Left lobe of liver (tissue), 2 donors: Measurements from ENCODE around the gene CCDC73. TPM values are rescaled to one million over a fixed set of nuclear protein-coding genes. Genes with fewer than 3 reads are reported as not detected.

Experiments used
- ATAC-seq: fragments of 200-7000 bp; cut with Tn5 transposase; one replicate; pipeline ENCODE4 v1.9.1; 2020; ENCODE audit warnings: mild to moderate bottlenecking, moderate library complexity
- DNase-seq: peaks from one replicate; pipeline ENCODE4 v3.0.0-alpha.2; 2020; ENCODE audit warnings: low spot score
- total RNA-seq: library from RNA; stranded (reverse); gene quantifications from one replicate; pipeline ENCODE4 v1.2.1, GENCODE V29; 2021
- donor health status: DM: no; HTN: no; CAD: no; lungs with moderate emphysema.
- donor health status: DM: no; HTN: yes; CAD: no.

CCDC73 gene
- total RNA-seq, 1 donor from 2014 or later, result 0.40 TPM

- DNase-seq (no peak), ATAC-seq (no peak)
Measured at GRCh38 chr11:32555091-32555490, 239.4 kb downstream of the CCDC73 start.

Other genes with a start within 250 kb of the CCDC73 start
- 63.4 TPM for gene EIF3M, start 210.8 kb downstream of the CCDC73 start, total RNA-seq
- 12.2 TPM for gene PRRG4, start 35.3 kb upstream of the CCDC73 start, total RNA-seq
- 7.3 TPM for gene QSER1, start 98.1 kb upstream of the CCDC73 start, total RNA-seq
- 26.1 TPM for gene DEPDC7, start 221.2 kb upstream of the CCDC73 start, total RNA-seq
- 4.2 TPM for gene TCP11L1, start 244.9 kb upstream of the CCDC73 start, total RNA-seq